Measurements from ENCODE around the gene GOT1. TPM values are rescaled to one million over a fixed set of nuclear protein-coding genes. Genes with fewer than 3 reads are reported as not detected.

GOT1 gene
- total RNA-seq, 4 donors from 2014 or later = 18.4 to 35.0 (median 22.6) TPM

- no peaks in the 10 kb centered on the region for H3K27me3 ChIP-seq
- DNase-seq = no peak
- no peaks in the 10 kb centered on the region for H3K4me1 ChIP-seq
- no peak overlapping the region for H3K27ac ChIP-seq
- H3K4me3 ChIP-seq = no peak overlapping the region
- intact Hi-C loops (cut with DNase I; ENCODE audit: low total_unique reads) = no loop called here
- H3K36me3 ChIP-seq = no peaks in the 10 kb centered on the region
- no peaks in the 10 kb centered on the region for H3K9me3 ChIP-seq
- TF ChIP-seq POLR2A (IDR thresholded peaks at IDR 0.05) = no peak
- TF ChIP-seq CTCF (IDR thresholded peaks at IDR 0.05) = no peak
Observed at GRCh38 chr10:99358101-99358500, 72.3 kb downstream of the GOT1 start.

DNA sequence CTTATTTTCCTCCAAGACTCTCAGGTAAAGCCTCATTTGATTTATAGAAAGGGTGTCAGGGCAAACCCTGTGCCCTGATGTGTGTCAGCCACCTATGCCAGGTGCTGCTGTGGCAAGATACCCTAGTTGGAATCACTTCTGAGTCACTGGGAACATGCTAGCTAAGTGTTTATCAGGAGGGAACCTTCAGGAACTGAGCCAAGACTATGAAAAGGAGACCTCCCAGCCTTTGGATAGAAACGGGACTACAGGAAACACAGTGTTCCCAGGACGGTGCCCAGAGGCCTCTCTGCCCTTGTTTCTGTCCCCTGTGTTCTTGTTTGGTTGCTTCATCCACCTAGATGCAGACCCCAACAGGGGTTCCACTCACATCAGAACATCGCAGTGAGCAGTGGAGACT lies 72.7 kb downstream of the GOT1 start:
- intact Hi-C loops (cut with DNase I; ENCODE audit: low total_unique reads) = no loop called here
- H3K36me3 ChIP-seq = no peaks in the 10 kb centered on the region
- H3K4me1 ChIP-seq = no peaks in the 10 kb centered on the region
- no peak overlapping the region for H3K4me3 ChIP-seq
- DNase-seq = no peak
- H3K27ac ChIP-seq = no peak overlapping the region
- H3K27me3 ChIP-seq = no peaks in the 10 kb centered on the region
- TF ChIP-seq CTCF (IDR thresholded peaks at IDR 0.05) (no peak), POLR2A (IDR thresholded peaks at IDR 0.05) (no peak)
- H3K9me3 ChIP-seq = no peaks in the 10 kb centered on the region

DNA sequence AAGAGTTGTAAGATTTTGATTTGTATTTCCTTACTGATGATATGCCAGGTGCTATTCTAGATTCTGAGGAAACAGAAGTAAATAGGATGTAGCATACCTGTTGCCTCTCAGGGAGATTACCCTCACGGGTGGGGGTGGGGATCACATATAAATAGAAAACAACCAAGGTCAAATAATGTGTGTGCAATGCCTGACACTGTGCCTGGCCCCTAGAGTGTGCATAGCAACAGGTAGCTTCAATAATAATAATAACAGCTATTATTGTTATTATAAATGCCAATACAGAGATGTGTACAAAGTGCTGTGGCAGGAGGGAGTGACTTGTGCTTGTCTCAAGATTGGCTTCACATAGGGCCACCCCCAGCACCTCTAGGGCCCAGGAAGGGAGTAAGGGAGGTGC lies 77.2 kb downstream of the GOT1 start:
- Histone ChIP-seq H3K4me3 (no peak overlapping the region), H3K36me3 (no peaks in the 10 kb centered on the region), H3K4me1 (no peaks in the 10 kb centered on the region), H3K9me3 (no peaks in the 10 kb centered on the region), H3K27ac (no peak overlapping the region), H3K27me3 (no peaks in the 10 kb centered on the region)
- intact Hi-C loops (cut with DNase I; ENCODE audit: low total_unique reads) = no loop called here
- no peak for DNase-seq
- TF ChIP-seq CTCF (IDR thresholded peaks at IDR 0.05) (no peak), POLR2A (IDR thresholded peaks at IDR 0.05) (no peak)

DNA sequence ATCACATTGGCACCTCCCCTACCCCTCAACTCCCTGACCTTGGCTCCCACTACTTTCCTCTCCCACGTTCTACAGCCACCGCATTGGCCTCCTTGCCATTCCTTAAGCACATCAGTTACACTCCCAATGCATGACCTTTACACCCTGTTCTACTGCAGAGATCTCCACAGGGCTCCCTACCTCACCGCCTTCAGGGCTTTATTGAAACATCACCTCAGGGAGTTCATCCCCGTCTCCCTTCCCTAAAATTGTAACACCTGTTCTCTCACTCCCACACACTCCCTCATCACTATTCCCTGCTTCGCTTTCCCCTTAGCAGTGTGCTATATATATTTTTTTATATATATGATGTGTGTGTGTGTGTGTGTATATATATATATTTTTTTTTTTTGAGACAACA lies 82.8 kb downstream of the GOT1 start:
- no peak for DNase-seq
- H3K4me3 ChIP-seq = no peak overlapping the region
- H3K36me3 ChIP-seq = no peaks in the 10 kb centered on the region
- TF ChIP-seq POLR2A (IDR thresholded peaks at IDR 0.05) = no peak
- TF ChIP-seq CTCF (IDR thresholded peaks at IDR 0.05) = no peak
- intact Hi-C loops (cut with DNase I; ENCODE audit: low total_unique reads) = no loop called here
- no peaks in the 10 kb centered on the region for H3K9me3 ChIP-seq
- H3K27me3 ChIP-seq = no peaks in the 10 kb centered on the region
- H3K27ac ChIP-seq = no peak overlapping the region
- no peaks in the 10 kb centered on the region for H3K4me1 ChIP-seq

Other genes starting within 250 kb of the GOT1 start
- 10 to 100 TPM in 1 of 4 donors, 1 to 10 TPM in 2, not detected in 1; 7.0 to 13.6 (median 7.7) TPM for gene HPSE2, start 194.8 kb downstream of the GOT1 start, total RNA-seq
- gene CNNM1, start 101.3 kb downstream of the GOT1 start, total RNA-seq = 1 to 10 TPM in 2 of 4 donors, under 1 TPM in 1, not detected in 1; 0.88 to 1.7 (median 1.5) TPM
- not detected for gene NKX2-3, start 102.3 kb upstream of the GOT1 start, total RNA-seq
- 10 to 100 TPM; 11.0 to 72.4 (median 38.8) TPM for gene SLC25A28, start 189.8 kb upstream of the GOT1 start, total RNA-seq
- 10 to 100 TPM in 1 of 4 donors, 1 to 10 TPM in 2, under 1 TPM in 1; 0.26 to 25.2 (median 5.0) TPM for gene ENTPD7, start 228.9 kb upstream of the GOT1 start, total RNA-seq

Measured in uterus (tissue), 4 donors.